HG03139 (cell line): ENCODE data around the gene RBM20.

ENCODE experiments used
- ATAC-seq: cut with Tn5 transposase; IDR thresholded peaks from one replicate; pipeline ENCODE4 v1.9.1; 2021; ENCODE audit not compliant: unreplicated experiment

RBM20 gene

GRCh38 chr10:110845756-110846620 lies 201.9 kb downstream of the RBM20 start:
- ATAC-seq, result no peak

- no peak for ATAC-seq
Observed at GRCh38 chr10:110847374-110847773, 203.2 kb downstream of the RBM20 start.

- ATAC-seq, result no peak
Observed at GRCh38 chr10:110848106-110848505, 204.0 kb downstream of the RBM20 start.

- ATAC-seq, result no peak
Observed at GRCh38 chr10:110850099-110850498, 206.0 kb downstream of the RBM20 start.

- ATAC-seq, result no peak
Observed at GRCh38 chr10:110851020-110851612, 207.0 kb downstream of the RBM20 start.

GRCh38 chr10:110852255-110852896 lies 208.2 kb downstream of the RBM20 start:
- no peak for ATAC-seq

- no peak for ATAC-seq
Observed at GRCh38 chr10:110852947-110853346, 208.8 kb downstream of the RBM20 start.

- ATAC-seq, result no peak
Observed at GRCh38 chr10:110853921-110854605, 209.9 kb downstream of the RBM20 start.

GRCh38 chr10:110857265-110858171 lies 213.4 kb downstream of the RBM20 start:
- peak; percentile 48 for ATAC-seq

- ATAC-seq, result no peak
Observed at GRCh38 chr10:110858297-110858934, 214.3 kb downstream of the RBM20 start.

- ATAC-seq, result no peak
Observed at GRCh38 chr10:110859206-110859972, 215.3 kb downstream of the RBM20 start.

- ATAC-seq, result no peak
Observed at GRCh38 chr10:110859973-110860376, 215.8 kb downstream of the RBM20 start.

GRCh38 chr10:110860576-110861241 lies 216.6 kb downstream of the RBM20 start:
- ATAC-seq, result peak; percentile 43

GRCh38 chr10:110861476-110861875 lies 217.3 kb downstream of the RBM20 start:
- no peak for ATAC-seq

GRCh38 chr10:110861930-110862649 lies 218.0 kb downstream of the RBM20 start:
- no peak for ATAC-seq

GRCh38 chr10:110862961-110863360 lies 218.8 kb downstream of the RBM20 start:
- no peak for ATAC-seq

GRCh38 chr10:110863361-110863760 lies 219.2 kb downstream of the RBM20 start:
- no peak for ATAC-seq

GRCh38 chr10:110863956-110864355 lies 219.8 kb downstream of the RBM20 start:
- ATAC-seq, result no peak
